Left lung (tissue), 10 donors: ENCODE measurements around the gene VAMP2. TPM values are rescaled to one million over a fixed set of nuclear protein-coding genes. Genes with fewer than 3 reads are reported as not detected.

Experiments used
- ATAC-seq: fragments of 200-7000 bp; cut with Tn5 transposase; one replicate; pipeline ENCODE4 v1.9.1; 2020; ENCODE audit warnings: moderate library complexity
- DNase-seq, 4 donors: peaks; one replicate each; pipeline ENCODE4 v3.0.0-alpha.2; 2013 to 2020
- H3K27ac ChIP-seq, 2 donors: fragments of 200-600 bp; sonication (generic) in 1 of 2; one replicate each; pipeline versions ENCODE4 v1.5.0 to v1.8.0; 2020 to 2021
- H3K27me3 ChIP-seq, 2 donors: fragments of 200-600 bp; sonication (generic) in 1 of 2; one replicate each; pipeline versions ENCODE4 v1.5.0 to v1.8.0; 2020 to 2021
- H3K36me3 ChIP-seq, 2 donors: fragments of 200-600 bp; sonication (generic) in 1 of 2; one replicate each; pipeline versions ENCODE4 v1.5.0 to v1.8.0; 2020 to 2021
- H3K4me1 ChIP-seq, 2 donors: fragments of 200-600 bp; one replicate each; pipeline ENCODE4 v1.8.0; 2021
- H3K4me3 ChIP-seq, 2 donors: fragments of 200-600 bp; sonication (generic) in 1 of 2; one replicate each; pipeline versions ENCODE4 v1.5.0 to v1.8.0; 2020 to 2021; ENCODE audit warnings: mild to moderate bottlenecking in 1 of 2
- H3K9me3 ChIP-seq, 2 donors: fragments of 200-600 bp; sonication (generic) in 1 of 2; one replicate each; pipeline versions ENCODE4 v1.5.0 to v1.8.0; 2020 to 2021
- CTCF ChIP-seq, 2 donors: fragments of 200-600 bp; sonication (generic) in 1 of 2; IDR thresholded peaks; one replicate each; pipeline versions ENCODE4 v1.5.0 to v1.8.0; 2021; ENCODE audit warnings: antibody characterized with exemption in 2 of 2
- intact Hi-C, 2 donors: fragments of 100-400 bp; cut with DNase I; formaldehyde crosslinking; loops; one replicate each; pipeline versions ENCODE4 v1.11.2 to v1.14.2; 2022
- polyA plus RNA-seq, 6 donors: library from polyadenylated mRNA; unstranded; fragments of 120-200 nt; gene quantifications; one replicate each; pipeline ENCODE4 v1.2.1, GENCODE V29; 2013; ENCODE audit not compliant: insufficient read length in 6 of 6
- total RNA-seq, 2 donors: library from RNA; stranded (reverse); fragmentation: NEBNext Ultra II Directional; extraction: Animal tissue kit (Norgen Biotek cat#: 25700); gene quantifications; one replicate each; pipeline ENCODE4 v1.2.1, GENCODE V29; 2021
- donor health status: DM: no; HTN: yes; CAD: no.
- donor health status: DM: no; HTN: no; CAD: no.

Gene VAMP2
- total and polyA plus RNA-seq, 8 donors = 48.3 to 108 (median 99.8) TPM

- H3K9me3 ChIP-seq = no peaks in the 10 kb centered on the region
- peaks cover 28 to 85% of the 10 kb centered on the region in 2 donors for H3K4me1 ChIP-seq
- no peaks in the 10 kb centered on the region for H3K27me3 ChIP-seq
- H3K4me3 ChIP-seq = peak overlapping the region; percentile 74 to 88
- intact Hi-C loops = no loop called here
- peak in 1 of 4 donors; percentile 77 for DNase-seq
- H3K36me3 ChIP-seq = peaks cover 0 to 23% of the 10 kb centered on the region in 2 donors
- peak overlapping the region; percentile 97 to 100 for H3K27ac ChIP-seq
- ATAC-seq = no peak
- no peak for TF ChIP-seq CTCF (IDR thresholded peaks at IDR 0.05)
Measured at GRCh38 chr17:8155231-8155995, 7.3 kb downstream of the VAMP2 start.

GRCh38 chr17:8154608-8155155 is 8.1 kb downstream of the VAMP2 start:
- H3K4me1 ChIP-seq = peaks cover 31 to 86% of the 10 kb centered on the region in 2 donors
- H3K27me3 ChIP-seq = no peaks in the 10 kb centered on the region
- no peak for DNase-seq
- peak overlapping the region; percentile 97 to 100 for H3K27ac ChIP-seq
- no peak for TF ChIP-seq CTCF (IDR thresholded peaks at IDR 0.05)
- intact Hi-C loops = no loop called here
- H3K36me3 ChIP-seq = peaks cover 0 to 24% of the 10 kb centered on the region in 2 donors
- no peak for ATAC-seq
- no peaks in the 10 kb centered on the region for H3K9me3 ChIP-seq
- H3K4me3 ChIP-seq = peak overlapping the region; percentile 74 to 88

GRCh38 chr17:8153957-8154607 is 8.7 kb downstream of the VAMP2 start:
- TF ChIP-seq CTCF (IDR thresholded peaks at IDR 0.05) = no peak
- Histone ChIP-seq H3K27me3 (no peaks in the 10 kb centered on the region), H3K9me3 (no peaks in the 10 kb centered on the region), H3K4me3 (peak overlapping the region; percentile 74 to 88), H3K36me3 (peaks cover 0 to 24% of the 10 kb centered on the region in 2 donors), H3K4me1 (peaks cover 31 to 83% of the 10 kb centered on the region in 2 donors), H3K27ac (peak overlapping the region; percentile 97 to 100)
- intact Hi-C loops = no loop called here
- DNase-seq = peak; percentile 99 to 100 (median 99)
- peak; percentile 49 for ATAC-seq

GRCh38 chr17:8153525-8153956 is 9.2 kb downstream of the VAMP2 start:
- peak overlapping the region; percentile 13 to 88 for H3K4me3 ChIP-seq
- DNase-seq = peak; percentile 45 to 91 (median 80)
- intact Hi-C loops = no loop called here
- no peaks in the 10 kb centered on the region for H3K9me3 ChIP-seq
- no peaks in the 10 kb centered on the region for H3K27me3 ChIP-seq
- no peak for TF ChIP-seq CTCF (IDR thresholded peaks at IDR 0.05)
- peaks cover 31 to 78% of the 10 kb centered on the region in 2 donors for H3K4me1 ChIP-seq
- H3K36me3 ChIP-seq = peaks cover 0 to 28% of the 10 kb centered on the region in 2 donors
- peak; percentile 21 for ATAC-seq
- peak overlapping the region; percentile 97 to 100 for H3K27ac ChIP-seq

GRCh38 chr17:8153031-8153451 is 9.7 kb downstream of the VAMP2 start:
- DNase-seq (peak in 1 of 4 donors; percentile 36), ATAC-seq (no peak)
- no peaks in the 10 kb centered on the region for H3K9me3 ChIP-seq
- no peaks in the 10 kb centered on the region for H3K27me3 ChIP-seq
- peaks cover 31 to 75% of the 10 kb centered on the region in 2 donors for H3K4me1 ChIP-seq
- H3K4me3 ChIP-seq = peak overlapping the region in 1 of 2 donors; percentile 88
- peaks cover 0 to 28% of the 10 kb centered on the region in 2 donors for H3K36me3 ChIP-seq
- peak overlapping the region; percentile 97 to 100 for H3K27ac ChIP-seq
- intact Hi-C loops = no loop called here
- TF ChIP-seq CTCF (IDR thresholded peaks at IDR 0.05) = no peak
